HG02885 (cell line): ENCODE measurements around the gene TEKT5.

Experiments
- ATAC-seq: cut with Tn5 transposase; IDR thresholded peaks from one replicate; pipeline ENCODE4 v1.9.1; 2021; ENCODE audit warnings: mild to moderate bottlenecking; ENCODE audit not compliant: unreplicated experiment, poor library complexity

TEKT5 gene

GRCh38 chr16:10584981-10585438 is 109.7 kb downstream of the TEKT5 start:
- ATAC-seq = no peak

GRCh38 chr16:10583269-10583668 is 111.5 kb downstream of the TEKT5 start:
- ATAC-seq = no peak

- no peak for ATAC-seq
These were observed 113.2 kb downstream of the TEKT5 start for GRCh38 chr16:10581507-10581906.

GRCh38 chr16:10580883-10581247 is 113.9 kb downstream of the TEKT5 start:
- no peak for ATAC-seq

GRCh38 chr16:10579965-10580882 is 114.5 kb downstream of the TEKT5 start, which contains the start of gene EMP2:
TSS of gene EMP2 (minus strand) at chr16:10580598. CDS start at chr16:10547617, 32,981 bp downstream.
- ATAC-seq = no peak

- no peak for ATAC-seq
These were observed 115.2 kb downstream of the TEKT5 start for GRCh38 chr16:10579575-10579964.

- ATAC-seq = no peak
These were observed 116.0 kb downstream of the TEKT5 start for GRCh38 chr16:10578474-10579316.
